Aorta (tissue), 5 donors: ENCODE measurements around the gene SYNE1. TPM values are rescaled to one million over a fixed set of nuclear protein-coding genes. Genes with fewer than 3 reads are reported as not detected.
"Not testable (repeated sequence)": the region's sequence is repeated elsewhere in the genome, so short reads cannot be mapped to it uniquely, and the experiment has no call there.

Experiments
- ATAC-seq: fragments of 200-7000 bp; cut with Tn5 transposase; one replicate; pipeline ENCODE4 v1.9.1; 2022; ENCODE audit warnings: moderate library complexity; ENCODE audit not compliant: low FRiP score
- DNase-seq, 2 donors: peaks; one replicate each; pipeline ENCODE4 v3.0.0-alpha.2; 2020
- H3K27ac ChIP-seq, 2 donors: one replicate each; pipeline ENCODE4 v1.5.1; 2013; ENCODE audit warnings: low read length in 2 of 2, mild to moderate bottlenecking in 2 of 2, moderate library complexity in 2 of 2, control low read depth in 1 of 2, inconsistent platforms in 1 of 2, low read depth in 1 of 2
- H3K27me3 ChIP-seq, 2 donors: one replicate each; pipeline ENCODE4 v1.6.1; 2013; ENCODE audit warnings: control low read depth in 1 of 2, low read length in 1 of 2, mild to moderate bottlenecking in 1 of 2, moderate library complexity in 1 of 2; ENCODE audit not compliant: insufficient read depth in 2 of 2, control insufficient read depth in 1 of 2
- H3K36me3 ChIP-seq, 2 donors: one replicate each; pipeline ENCODE4 v1.6.1; 2013; ENCODE audit warnings: control low read depth in 1 of 2, low read length in 1 of 2, mild to moderate bottlenecking in 1 of 2; ENCODE audit not compliant: insufficient read depth in 2 of 2, control insufficient read depth in 1 of 2
- H3K4me1 ChIP-seq, 2 donors: one replicate each; pipeline ENCODE4 v1.6.1; 2013; ENCODE audit warnings: low read length in 2 of 2, control low read depth in 1 of 2, mild to moderate bottlenecking in 1 of 2, moderate library complexity in 1 of 2; ENCODE audit not compliant: insufficient read depth in 2 of 2, control insufficient read depth in 1 of 2
- H3K4me3 ChIP-seq, 2 donors: one replicate each; pipeline ENCODE4 v1.5.1; 2013; ENCODE audit warnings: low read length in 2 of 2, control low read depth in 1 of 2, mild to moderate bottlenecking in 1 of 2
- H3K9me3 ChIP-seq: one replicate; pipeline ENCODE4 v1.6.1; 2013; ENCODE audit warnings: mild to moderate bottlenecking, low read length; ENCODE audit not compliant: control insufficient read depth
- WGBS, 2 donors: extraction: QIAGEN DNeasy Blood & Tissue Kit; methylation state at CpG; one replicate each; pipeline ENCODE4 v1.1.7; 2013; 5-methylcytosine and 5-hydroxymethylcytosine counted together
- intact Hi-C, 2 donors: fragments of 100-400 bp; cut with DNase I; formaldehyde crosslinking; loops; one replicate each; pipeline versions ENCODE4 v1.14.2 to v1.15.0; 2022
- polyA plus RNA-seq, 2 donors: library from polyadenylated mRNA; stranded (reverse); fragments of 200-250 nt; gene quantifications; one replicate each; pipeline ENCODE4 v1.2.3, GENCODE V29; 2013
- total RNA-seq, 2 donors: library from RNA; stranded (reverse); fragmentation: NEBNext Ultra II Directional; extraction: Animal tissue kit (Norgen Biotek cat#: 25700); gene quantifications; one replicate each; pipeline ENCODE4 v1.2.1, GENCODE V29; 2021
- donor health status: healthy with polysubstance abuse.
- donor health status: Bipolar disorder and iron deficiency.
- donor health status: DM: no; HTN: no; CAD: no.
- donor health status: DM: no; HTN: no; CAD: no.
- donor health status: DM: yes; HTN: yes; CAD: no.

The SYNE1 gene
- total and polyA plus RNA-seq, 4 donors: 54.3 to 356 (median 221) TPM

- intact Hi-C loops: no loop called here
- Histone ChIP-seq H3K9me3 (no peaks in the 10 kb centered on the region), H3K27me3 (no peaks in the 10 kb centered on the region), H3K4me3 (no peak overlapping the region), H3K36me3 (no peaks in the 10 kb centered on the region), H3K4me1 (no peaks in the 10 kb centered on the region), H3K27ac (no peak overlapping the region)
- DNase-seq (no peak), ATAC-seq (no peak)
- 88 to 89% methylated on average over 5 of the region's 5 CpGs for WGBS, 2 donors
These were observed 140.4 kb downstream of the SYNE1 start for GRCh38 chr6:152496731-152497130.

GRCh38 chr6:152495456-152495855, 141.7 kb downstream of the SYNE1 start:
- H3K4me1 ChIP-seq, H3K27ac ChIP-seq, ATAC-seq, H3K4me3 ChIP-seq, intact Hi-C loops, H3K36me3 ChIP-seq, H3K9me3 ChIP-seq, H3K27me3 ChIP-seq, DNase-seq: not testable (repeated sequence)
- 94 to 95% methylated on average over 6 of the region's 6 CpGs for WGBS, 2 donors

GRCh38 chr6:152492281-152492680, 144.9 kb downstream of the SYNE1 start:
- ATAC-seq, DNase-seq, H3K9me3 ChIP-seq, H3K4me1 ChIP-seq, intact Hi-C loops, H3K27ac ChIP-seq, H3K36me3 ChIP-seq, H3K4me3 ChIP-seq, H3K27me3 ChIP-seq: not testable (repeated sequence)
- 95 to 99% methylated on average over 3 of the region's 3 CpGs for WGBS, 2 donors

- intact Hi-C loops, ATAC-seq, H3K4me1 ChIP-seq, H3K4me3 ChIP-seq, DNase-seq, H3K9me3 ChIP-seq, H3K27ac ChIP-seq, H3K36me3 ChIP-seq, H3K27me3 ChIP-seq: not testable (repeated sequence)
- 62 to 63% methylated on average over 2 of the region's 2 CpGs for WGBS, 2 donors
These were observed 145.7 kb downstream of the SYNE1 start for GRCh38 chr6:152491501-152491900.

- DNase-seq, intact Hi-C loops, ATAC-seq, H3K9me3 ChIP-seq, H3K4me1 ChIP-seq, H3K27me3 ChIP-seq, H3K36me3 ChIP-seq, H3K4me3 ChIP-seq, H3K27ac ChIP-seq: not testable (repeated sequence)
- WGBS, 2 donors: 37 to 38% methylated on average over 5 of the region's 5 CpGs
These were observed 146.2 kb downstream of the SYNE1 start for GRCh38 chr6:152490971-152491378.

GRCh38 chr6:152484806-152485205, 152.4 kb downstream of the SYNE1 start:
- H3K4me3 ChIP-seq: no peak overlapping the region
- no peaks in the 10 kb centered on the region for H3K27me3 ChIP-seq
- no peaks in the 10 kb centered on the region for H3K36me3 ChIP-seq
- intact Hi-C loops: no loop called here
- WGBS, 2 donors: 38 to 41% methylated on average over 2 of the region's 2 CpGs
- DNase-seq (no peak), ATAC-seq (no peak)
- no peaks in the 10 kb centered on the region for H3K4me1 ChIP-seq
- H3K9me3 ChIP-seq: peaks cover 1% of the 10 kb centered on the region
- no peak overlapping the region for H3K27ac ChIP-seq

- intact Hi-C loops: no loop called here
- Histone ChIP-seq H3K4me1 (no peaks in the 10 kb centered on the region), H3K9me3 (no peaks in the 10 kb centered on the region), H3K27ac (no peak overlapping the region), H3K36me3 (no peaks in the 10 kb centered on the region), H3K27me3 (no peaks in the 10 kb centered on the region), H3K4me3 (no peak overlapping the region)
- ATAC-seq: no peak
- 92 to 94% methylated on average over 1 of the region's 1 CpG for WGBS, 2 donors
- no peak for DNase-seq
These were observed 154.9 kb downstream of the SYNE1 start for GRCh38 chr6:152482289-152482688.

GRCh38 chr6:152478377-152479010, 158.7 kb downstream of the SYNE1 start:
- intact Hi-C loops: no loop called here
- Histone ChIP-seq H3K36me3 (no peaks in the 10 kb centered on the region), H3K27ac (no peak overlapping the region), H3K9me3 (no peaks in the 10 kb centered on the region), H3K27me3 (no peaks in the 10 kb centered on the region), H3K4me1 (no peaks in the 10 kb centered on the region), H3K4me3 (no peak overlapping the region)
- DNase-seq (no peak), ATAC-seq (no peak)
- WGBS, 2 donors: 95 to 97% methylated on average over 11 of the region's 11 CpGs

- Histone ChIP-seq H3K27me3 (no peaks in the 10 kb centered on the region), H3K27ac (no peak overlapping the region), H3K4me1 (no peaks in the 10 kb centered on the region), H3K9me3 (no peaks in the 10 kb centered on the region), H3K4me3 (no peak overlapping the region), H3K36me3 (no peaks in the 10 kb centered on the region)
- ATAC-seq: no peak
- WGBS, 2 donors: 92 to 96% methylated on average over 1 of the region's 1 CpG
- DNase-seq: no peak
- intact Hi-C loops: loop anchor here in 1 of 2 donors (5.0 kb wide), 1 partner anchor 107 kb away; no protein-coding TSS in a partner anchor
These were observed 162.8 kb downstream of the SYNE1 start for GRCh38 chr6:152474354-152474753.
